HG03280 (cell line): ENCODE measurements around the gene TMEM132A.
"Not testable (repeated sequence)": the region's sequence is repeated elsewhere in the genome, so short reads cannot be mapped to it uniquely, and the experiment has no call there.

Experiments
- ATAC-seq: cut with Tn5 transposase; IDR thresholded peaks from one replicate; pipeline ENCODE4 v1.9.1; 2021; ENCODE audit warnings: mild to moderate bottlenecking, moderate library complexity; ENCODE audit not compliant: unreplicated experiment

The TMEM132A gene

GRCh38 chr11:60902625-60903024 is 21.6 kb upstream of the TMEM132A start:
- no peak for ATAC-seq

DNA sequence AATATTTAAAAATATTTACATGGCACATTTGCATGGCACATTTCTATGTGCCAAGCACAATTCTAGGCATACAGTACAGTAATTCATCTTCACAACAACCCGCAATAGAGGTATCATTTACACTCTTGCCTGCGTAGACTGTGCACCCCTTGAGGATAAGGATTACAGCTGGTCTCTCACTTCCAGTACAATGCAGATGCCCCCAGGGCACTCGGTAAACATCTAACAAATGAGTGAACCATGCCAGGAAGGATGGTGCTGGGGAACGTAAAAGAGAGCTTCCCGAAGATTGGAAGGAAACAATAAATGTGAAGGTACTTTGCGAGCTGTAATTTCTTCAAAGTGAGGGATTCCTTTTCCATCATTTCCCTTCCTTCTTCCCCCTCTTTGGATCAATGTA is 19.2 kb upstream of the TMEM132A start:
- ATAC-seq = no peak

- no peak for ATAC-seq
Measured at GRCh38 chr11:60905551-60906113, 18.6 kb upstream of the TMEM132A start.

GRCh38 chr11:60906132-60906972 is 17.9 kb upstream of the TMEM132A start, which contains the start of gene PRPF19:
Gene PRPF19 (minus strand): TSS chr11:60906585. CDS start chr11:60906382, 203 bp downstream.
- peak; percentile 81 for ATAC-seq

DNA sequence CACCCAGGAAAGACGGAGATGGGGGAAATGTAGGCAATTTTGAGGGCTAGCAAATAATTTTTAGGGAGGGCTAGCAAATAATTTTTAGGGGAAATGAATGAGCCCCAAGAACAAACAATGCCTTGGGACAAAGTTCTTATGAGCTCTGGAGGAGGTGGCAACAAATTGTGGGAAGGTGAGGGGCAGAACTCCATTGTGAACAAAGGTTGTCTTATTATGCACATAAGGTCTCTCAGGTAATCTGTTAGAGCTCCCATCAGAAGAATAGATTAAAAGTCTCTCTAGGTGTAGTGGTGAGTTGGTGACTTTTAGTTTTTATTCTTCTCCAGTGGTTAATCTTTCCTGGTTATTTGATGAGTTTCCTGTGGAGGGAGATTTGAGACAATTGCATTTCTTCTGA is 15.5 kb upstream of the TMEM132A start:
- ATAC-seq = no peak

DNA sequence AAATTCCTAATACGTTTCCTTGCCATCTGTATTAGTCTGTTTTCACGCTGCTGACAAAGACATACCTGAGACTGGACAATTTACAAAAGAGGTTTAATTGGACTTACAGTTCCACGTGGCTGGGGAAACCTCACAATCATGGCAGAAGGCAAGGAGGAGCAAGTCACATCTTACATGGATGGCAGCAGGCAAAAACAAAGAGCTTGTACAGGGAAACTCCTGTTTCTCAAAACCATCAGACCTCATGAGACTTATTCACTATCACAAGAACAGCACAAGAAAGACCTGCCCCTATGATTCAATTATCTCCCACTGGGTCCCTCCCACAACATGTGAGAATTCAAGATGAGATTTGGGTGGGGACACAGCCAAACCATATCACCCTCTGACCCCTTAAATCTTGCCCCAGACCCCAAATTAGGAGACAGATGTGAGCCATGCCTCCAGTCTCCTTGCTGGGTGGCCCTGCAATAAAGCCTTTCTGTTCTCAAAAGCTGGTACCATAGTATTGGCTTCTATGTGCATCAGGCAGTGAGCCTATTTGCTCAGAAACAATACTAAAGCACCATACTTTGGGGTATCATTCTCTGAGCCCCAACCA is 14.5 kb upstream of the TMEM132A start:
- ATAC-seq = not testable (repeated sequence)

GRCh38 chr11:60910281-60910687 is 14.0 kb upstream of the TMEM132A start:
- peak; percentile 32 for ATAC-seq

GRCh38 chr11:60910711-60911380 is 13.4 kb upstream of the TMEM132A start:
- ATAC-seq = no peak

GRCh38 chr11:60912223-60912850 is 11.9 kb upstream of the TMEM132A start:
- ATAC-seq = no peak

GRCh38 chr11:60912851-60913528 is 11.3 kb upstream of the TMEM132A start:
- ATAC-seq = no peak

DNA sequence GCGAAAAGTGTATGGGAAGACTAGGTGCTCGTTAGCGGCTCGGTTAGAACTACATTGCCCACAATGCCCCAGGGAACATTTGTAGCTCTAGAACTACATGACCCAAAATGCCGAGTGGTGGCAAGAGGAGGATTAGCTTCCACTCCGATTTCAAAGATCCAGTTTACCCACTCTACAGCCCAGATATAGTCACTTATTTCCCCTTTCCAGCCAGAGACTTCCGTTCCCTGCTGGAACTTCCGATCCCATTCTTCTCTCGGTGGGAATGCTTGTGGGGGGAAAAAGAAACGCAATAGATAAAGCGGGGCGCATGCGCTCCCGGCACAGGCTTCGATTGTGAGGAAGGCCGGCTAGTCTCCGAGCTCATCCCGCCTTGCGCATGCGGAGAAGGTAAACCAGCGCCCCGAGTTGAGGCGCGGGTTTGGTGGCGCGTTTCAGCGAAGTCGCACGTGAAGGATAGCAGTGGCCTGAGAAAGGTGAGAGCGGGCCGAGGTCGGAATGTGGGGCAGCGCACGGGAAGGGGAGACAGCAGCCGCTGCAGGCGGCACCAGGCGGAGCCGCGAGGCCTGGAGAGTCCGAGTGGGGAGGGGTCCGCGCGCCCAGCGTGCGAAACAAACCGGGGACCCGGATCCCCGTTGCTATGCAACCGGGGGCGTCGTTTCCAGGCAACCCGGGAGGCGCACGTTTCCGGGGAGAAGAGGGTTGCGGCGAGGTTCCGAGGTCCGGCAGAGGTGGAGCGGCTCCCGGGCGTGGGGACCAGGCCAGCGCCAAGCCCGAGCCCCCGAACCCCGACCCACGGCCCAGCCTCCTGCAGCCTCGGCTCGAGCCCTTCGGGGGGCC is 10.2 kb upstream of the TMEM132A start, which contains the start of gene TMEM109:
TMEM109 (plus strand) TSS at position 366 of the 840 bp plus-strand sequence. CDS start 5,536 bp downstream, outside the sequence.
- ATAC-seq = peak; percentile 45

- no peak for ATAC-seq
Measured at GRCh38 chr11:60914633-60915247, 9.5 kb upstream of the TMEM132A start.

DNA sequence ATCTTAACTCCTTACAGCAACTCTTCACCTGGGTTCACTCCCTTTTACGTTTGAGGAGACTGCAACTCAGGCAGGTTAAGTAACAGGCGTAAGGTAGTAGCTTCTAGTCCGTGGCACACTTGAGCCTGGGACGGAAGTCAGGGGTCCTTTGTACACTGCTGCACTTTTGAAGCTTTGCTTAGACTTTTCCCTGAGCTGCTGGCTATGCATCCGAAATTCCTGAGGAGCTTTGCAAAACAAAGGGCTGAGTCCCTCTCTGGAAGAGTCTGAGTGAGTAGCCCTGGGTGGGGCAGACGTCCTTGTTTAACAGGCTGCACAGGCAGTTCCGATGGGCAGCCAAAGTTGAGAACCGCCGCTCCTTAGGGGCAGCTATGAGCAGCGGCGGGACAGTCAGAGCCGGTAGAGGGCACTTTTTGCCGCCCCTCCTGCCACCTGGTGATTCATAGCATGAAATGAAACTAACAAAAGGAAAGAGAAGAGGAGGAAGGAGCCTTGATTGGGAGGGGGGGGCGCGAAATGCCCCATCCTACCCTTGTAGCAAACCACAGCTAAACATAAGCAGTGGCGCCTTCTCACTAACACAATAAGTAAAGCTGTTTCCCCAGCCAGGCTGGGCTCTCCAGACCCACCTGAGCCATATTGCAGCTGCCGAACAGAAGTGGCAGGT is 8.9 kb upstream of the TMEM132A start:
- ATAC-seq = peak; percentile 41

- no peak for ATAC-seq
Measured at GRCh38 chr11:60916669-60917206, 7.5 kb upstream of the TMEM132A start.

DNA sequence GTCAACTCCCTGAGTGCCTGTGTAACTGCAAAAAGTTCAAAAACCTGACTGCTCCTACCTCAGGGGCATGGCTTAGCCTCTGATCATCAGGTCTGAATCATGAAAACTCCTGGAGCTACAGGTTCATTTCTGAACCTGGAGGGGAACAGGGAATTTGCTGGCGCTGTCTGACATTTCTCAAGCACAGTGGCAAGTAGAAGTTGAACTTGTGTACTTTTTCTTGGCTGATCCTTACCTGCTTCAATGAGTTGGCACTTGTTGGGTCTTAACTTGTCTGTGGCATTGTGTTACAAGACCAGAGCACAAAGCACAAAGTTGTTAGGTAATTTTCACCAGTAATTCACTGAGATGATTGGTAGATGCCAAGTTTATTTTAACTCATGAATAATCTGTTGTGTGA is 7.0 kb upstream of the TMEM132A start:
- no peak for ATAC-seq

DNA sequence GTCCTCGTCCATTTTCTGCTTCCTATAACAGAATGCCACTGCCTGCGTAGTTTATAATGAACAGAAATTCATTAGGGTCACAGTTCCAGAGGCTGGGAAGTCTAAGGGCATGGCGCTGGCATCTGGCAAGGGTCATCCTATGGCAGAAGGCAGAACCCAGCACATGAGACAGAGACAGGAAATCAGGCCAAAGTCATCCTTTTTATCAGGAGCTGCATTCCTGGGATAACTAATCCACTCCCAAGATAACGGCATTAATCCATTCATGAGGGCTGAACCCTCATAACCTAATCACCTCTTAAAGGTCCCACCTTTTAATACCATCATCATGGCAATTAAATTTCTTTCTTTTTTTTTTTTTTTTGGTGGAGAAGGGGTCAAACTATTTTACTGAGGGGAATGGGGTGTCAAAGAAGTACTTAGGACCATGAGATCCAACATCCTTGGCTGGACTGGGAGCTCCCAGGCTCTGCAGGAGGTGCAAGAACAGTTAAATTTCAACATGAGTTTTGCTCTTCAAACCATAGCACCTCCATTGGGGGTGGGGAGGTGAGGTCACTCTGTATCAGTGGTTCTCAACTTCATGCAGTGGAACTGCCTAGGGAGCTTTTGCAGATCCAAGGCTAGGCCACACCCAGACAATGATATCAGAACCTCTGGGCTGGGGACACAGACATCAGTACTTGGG is 5.9 kb upstream of the TMEM132A start:
- no peak for ATAC-seq

- no peak for ATAC-seq
Measured at GRCh38 chr11:60918939-60919265, 5.4 kb upstream of the TMEM132A start.

DNA sequence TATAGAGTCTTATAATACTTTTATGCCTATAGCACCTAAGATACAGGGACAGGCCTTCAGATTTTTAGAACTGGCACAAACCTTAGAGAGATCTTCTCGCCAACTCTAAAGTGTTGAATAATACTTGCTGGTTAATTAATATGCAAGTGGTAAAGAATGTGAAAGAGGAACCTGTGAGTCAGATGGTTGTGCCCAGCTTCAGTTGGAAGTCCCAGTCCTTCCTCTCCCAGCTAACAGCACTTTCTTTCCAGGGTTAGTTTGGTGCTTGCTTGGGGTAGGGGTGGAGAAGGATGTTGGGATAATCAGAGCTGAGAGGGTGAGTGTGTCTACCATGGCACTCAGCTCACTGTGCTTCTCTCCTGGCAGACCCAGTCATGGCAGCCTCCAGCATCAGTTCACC is 4.9 kb upstream of the TMEM132A start:
- no peak for ATAC-seq
